Stimulated activated CD4-positive, alpha-beta T cell treated with anti-CD3 and anti-CD28 coated beads, Interleukin-4, amount 100 ng/mL, for 24 hours (primary cell): ENCODE data around the gene NME7.

ENCODE experiments used
- DNase-seq: peaks from one replicate; pipeline ENCODE4 v3.0.0-alpha.2; 2020

NME7 gene

GRCh38 chr1:169103480-169103893 is 264.1 kb downstream of the NME7 start:
- DNase-seq, result no peak

- DNase-seq, result no peak
Measured at GRCh38 chr1:169103002-169103401, 264.6 kb downstream of the NME7 start.

GRCh38 chr1:169102567-169102966 is 265.0 kb downstream of the NME7 start:
- DNase-seq, result no peak

- DNase-seq, result no peak
Measured at GRCh38 chr1:169100651-169101088, 266.9 kb downstream of the NME7 start.

- no peak for DNase-seq
Measured at GRCh38 chr1:169100208-169100607, 267.4 kb downstream of the NME7 start.

GRCh38 chr1:169099561-169099960 is 268.0 kb downstream of the NME7 start:
- DNase-seq, result no peak

GRCh38 chr1:169098380-169098779 is 269.2 kb downstream of the NME7 start:
- no peak for DNase-seq

- DNase-seq, result no peak
Measured at GRCh38 chr1:169094897-169095569, 272.6 kb downstream of the NME7 start.

- no peak for DNase-seq
Measured at GRCh38 chr1:169092399-169092798, 275.2 kb downstream of the NME7 start.

GRCh38 chr1:169091480-169091941 is 276.1 kb downstream of the NME7 start:
- DNase-seq, result no peak

GRCh38 chr1:169090900-169091311 is 276.7 kb downstream of the NME7 start:
- DNase-seq, result no peak

GRCh38 chr1:169090308-169090899 is 277.2 kb downstream of the NME7 start:
- no peak for DNase-seq

- DNase-seq, result no peak
Measured at GRCh38 chr1:169089776-169090175, 277.8 kb downstream of the NME7 start.

- DNase-seq, result no peak
Measured at GRCh38 chr1:169087876-169088275, 279.7 kb downstream of the NME7 start.

- DNase-seq, result no peak
Measured at GRCh38 chr1:169086603-169087455, 280.8 kb downstream of the NME7 start.

GRCh38 chr1:169085911-169086310 is 281.7 kb downstream of the NME7 start:
- DNase-seq, result no peak
